ENCODE data around the gene ZC3HAV1.
A peak's percentile ranks its signal among the peaks of the same experiment; 100 is the strongest.
"Not testable (repeated sequence)": the region's sequence is repeated elsewhere in the genome, so short reads cannot be mapped to it uniquely, and the experiment has no call there.

ZC3HAV1 gene

GRCh38 chr7:139109188-139109982 is at the start of gene ZC3HAV1:
ZC3HAV1 (minus strand) TSS chr7:139109720; CDS start chr7:139109331, 389 bp downstream.
- peak; percentile 80 for DNase-seq (ENCODE audit: low read depth)

- no peak for DNase-seq (ENCODE audit: low read depth)
Measured at GRCh38 chr7:139153832-139154231, 44.3 kb upstream of the ZC3HAV1 start.

GRCh38 chr7:139152149-139152548 is 42.6 kb upstream of the ZC3HAV1 start:
- no peak for DNase-seq (ENCODE audit: low read depth)

- no peak for DNase-seq (ENCODE audit: low read depth)
Measured at GRCh38 chr7:139139150-139139549, 29.6 kb upstream of the ZC3HAV1 start.

- DNase-seq (ENCODE audit: low read depth): peak; percentile 80
Measured at GRCh38 chr7:139133335-139134139, 24.0 kb upstream of the ZC3HAV1 start.

GRCh38 chr7:139132887-139133286 is 23.4 kb upstream of the ZC3HAV1 start:
- no peak for DNase-seq (ENCODE audit: low read depth)

GRCh38 chr7:139131601-139132041 is 22.1 kb upstream of the ZC3HAV1 start:
- no peak for DNase-seq (ENCODE audit: low read depth)

GRCh38 chr7:139129814-139130213 is 20.3 kb upstream of the ZC3HAV1 start:
- not testable (repeated sequence) for DNase-seq (ENCODE audit: low read depth)

GRCh38 chr7:139127648-139128047 is 18.1 kb upstream of the ZC3HAV1 start:
- no peak for DNase-seq (ENCODE audit: low read depth)

GRCh38 chr7:139125657-139126056 is 16.1 kb upstream of the ZC3HAV1 start:
- no peak for DNase-seq (ENCODE audit: low read depth)

GRCh38 chr7:139124995-139125394 is 15.5 kb upstream of the ZC3HAV1 start:
- DNase-seq (ENCODE audit: low read depth): not testable (repeated sequence)

GRCh38 chr7:139124084-139124914 is 14.8 kb upstream of the ZC3HAV1 start:
- DNase-seq (ENCODE audit: low read depth): no peak

- DNase-seq (ENCODE audit: low read depth): no peak
Measured at GRCh38 chr7:139119486-139119849, 9.9 kb upstream of the ZC3HAV1 start.

- no peak for DNase-seq (ENCODE audit: low read depth)
Measured at GRCh38 chr7:139118805-139119485, 9.4 kb upstream of the ZC3HAV1 start.

- no peak for DNase-seq (ENCODE audit: low read depth)
Measured at GRCh38 chr7:139118234-139118804, 8.8 kb upstream of the ZC3HAV1 start.

- DNase-seq (ENCODE audit: low read depth): no peak
Measured at GRCh38 chr7:139117599-139118233, 8.2 kb upstream of the ZC3HAV1 start.

GRCh38 chr7:139116999-139117398 is 7.5 kb upstream of the ZC3HAV1 start:
- DNase-seq (ENCODE audit: low read depth): no peak

GRCh38 chr7:139115104-139115503 is 5.6 kb upstream of the ZC3HAV1 start:
- DNase-seq (ENCODE audit: low read depth): no peak

GRCh38 chr7:139114585-139114984 is 5.1 kb upstream of the ZC3HAV1 start:
- DNase-seq (ENCODE audit: low read depth): no peak

- DNase-seq (ENCODE audit: low read depth): no peak
Measured at GRCh38 chr7:139114018-139114417, 4.5 kb upstream of the ZC3HAV1 start.

- no peak for DNase-seq (ENCODE audit: low read depth)
Measured at GRCh38 chr7:139112741-139113250, 3.3 kb upstream of the ZC3HAV1 start.
